ENCODE measurements around the gene GPC6.

GRCh38 chr13:93771782-93772181 is 545.2 kb downstream of the GPC6 start:
- TF ChIP-seq HCFC1 (IDR thresholded peaks at IDR 0.05; ENCODE audit: low read depth, low read length): no peak
- no peak for TF ChIP-seq GTF2B (IDR thresholded peaks at IDR 0.05; ENCODE audit: extremely low read depth, insufficient read length)
- TF ChIP-seq, protein P1, sequence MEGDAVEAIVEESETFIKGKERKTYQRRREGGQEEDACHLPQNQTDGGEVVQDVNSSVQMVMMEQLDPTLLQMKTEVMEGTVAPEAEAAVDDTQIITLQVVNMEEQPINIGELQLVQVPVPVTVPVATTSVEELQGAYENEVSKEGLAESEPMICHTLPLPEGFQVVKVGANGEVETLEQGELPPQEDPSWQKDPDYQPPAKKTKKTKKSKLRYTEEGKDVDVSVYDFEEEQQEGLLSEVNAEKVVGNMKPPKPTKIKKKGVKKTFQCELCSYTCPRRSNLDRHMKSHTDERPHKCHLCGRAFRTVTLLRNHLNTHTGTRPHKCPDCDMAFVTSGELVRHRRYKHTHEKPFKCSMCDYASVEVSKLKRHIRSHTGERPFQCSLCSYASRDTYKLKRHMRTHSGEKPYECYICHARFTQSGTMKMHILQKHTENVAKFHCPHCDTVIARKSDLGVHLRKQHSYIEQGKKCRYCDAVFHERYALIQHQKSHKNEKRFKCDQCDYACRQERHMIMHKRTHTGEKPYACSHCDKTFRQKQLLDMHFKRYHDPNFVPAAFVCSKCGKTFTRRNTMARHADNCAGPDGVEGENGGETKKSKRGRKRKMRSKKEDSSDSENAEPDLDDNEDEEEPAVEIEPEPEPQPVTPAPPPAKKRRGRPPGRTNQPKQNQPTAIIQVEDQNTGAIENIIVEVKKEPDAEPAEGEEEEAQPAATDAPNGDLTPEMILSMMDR (IDR thresholded peaks at IDR 0.05 in 2 of 3, conservative IDR thresholded peaks at IDR 0.05 in 1 of 3; ENCODE audit: insufficient read depth in 2 of 3, low read depth in 1 of 3, low read length in 3 of 3): no peak
